ENCODE measurements around the gene KEL.

KEL gene

DNA sequence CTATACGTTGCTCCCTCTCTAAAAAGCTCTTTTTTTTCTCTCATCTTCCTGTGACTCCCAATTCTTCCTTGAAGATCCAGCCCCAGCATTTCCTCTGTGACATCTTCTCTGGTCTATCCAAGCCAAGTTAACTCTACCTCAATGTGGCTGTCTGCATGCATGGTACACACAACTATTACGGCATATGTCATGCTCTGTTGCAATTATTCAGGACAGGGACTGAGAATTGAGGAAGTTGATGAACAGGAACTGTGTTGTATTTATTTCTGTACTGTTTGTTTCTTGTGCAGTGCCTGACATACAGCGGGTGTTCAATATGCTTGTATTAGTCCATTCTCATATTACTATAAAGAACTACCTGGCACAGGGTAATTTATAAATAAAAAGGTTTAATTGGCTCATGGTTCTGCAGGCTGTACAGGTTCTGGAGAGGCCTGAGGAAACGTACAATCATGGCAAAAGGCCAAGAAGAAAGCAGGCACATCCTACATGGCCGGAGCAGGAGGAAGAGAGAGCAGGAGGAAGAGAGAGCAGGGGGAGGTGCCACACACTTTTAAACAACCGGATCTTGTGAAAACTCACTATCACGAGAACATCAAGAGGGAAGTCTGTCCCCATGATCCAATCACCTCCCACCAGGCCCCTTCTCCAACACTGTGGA, 34.9 kb downstream of the KEL start:
- no peak for DNase-seq

DNA sequence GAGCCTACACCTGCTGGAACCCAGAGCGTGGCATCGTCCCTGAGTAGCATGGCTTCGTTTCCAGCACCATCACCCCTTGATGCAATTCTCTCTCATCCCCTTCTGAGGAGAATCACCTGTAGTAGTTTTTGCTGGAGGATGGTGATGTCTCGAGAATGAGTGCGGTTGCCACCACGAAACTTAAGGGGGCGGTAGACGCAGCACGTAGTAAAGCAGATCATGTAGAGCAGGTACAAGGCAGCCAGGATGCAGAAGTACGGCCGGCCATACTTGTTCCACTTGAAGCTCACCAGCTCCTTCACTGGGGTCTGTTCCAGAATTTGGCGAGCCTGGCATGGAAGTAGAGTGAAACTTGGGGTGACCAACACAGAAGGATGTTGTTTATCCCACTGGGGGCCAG, 36.8 kb downstream of the KEL start:
- DNase-seq: no peak

DNA sequence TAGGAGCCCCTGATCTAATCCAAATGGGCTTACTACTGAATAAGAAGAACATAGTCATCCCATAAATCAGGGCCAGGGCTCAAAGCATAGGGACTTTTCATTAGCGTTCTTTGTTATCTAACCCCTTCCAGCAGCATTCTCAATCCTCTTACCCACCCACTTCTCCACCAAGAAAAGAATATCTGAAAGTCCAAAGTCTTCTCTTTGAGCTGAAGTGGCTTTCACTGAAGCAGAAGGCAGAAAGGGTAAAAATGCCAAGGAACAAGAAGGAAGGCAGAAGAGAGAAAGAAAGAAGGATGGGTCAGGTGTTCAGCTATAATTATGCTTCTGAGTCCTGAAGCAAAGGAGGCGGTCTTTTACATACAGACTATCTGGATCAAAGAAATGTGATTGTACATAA, 38.8 kb downstream of the KEL start:
- no peak for DNase-seq

DNA sequence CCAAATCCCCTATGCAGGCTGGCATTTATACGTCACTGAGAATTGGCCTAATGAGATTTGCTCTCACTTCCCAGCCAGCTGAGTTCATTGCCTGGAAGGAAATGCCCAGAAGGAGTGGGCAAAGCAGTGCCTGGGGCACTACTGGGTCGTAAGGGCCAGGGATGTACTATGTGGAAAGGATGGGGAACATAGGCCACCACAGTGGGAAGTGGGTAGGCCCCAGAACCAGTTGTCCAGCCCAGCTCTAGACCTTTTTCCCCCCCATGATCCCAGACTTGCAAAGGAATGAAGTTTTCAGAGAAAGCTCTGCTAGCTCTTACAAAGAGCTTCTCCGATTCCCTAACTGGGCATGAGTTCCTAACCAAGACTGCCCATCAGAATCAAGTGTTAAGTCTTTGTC, 42.5 kb downstream of the KEL start:
- no peak for DNase-seq

DNA sequence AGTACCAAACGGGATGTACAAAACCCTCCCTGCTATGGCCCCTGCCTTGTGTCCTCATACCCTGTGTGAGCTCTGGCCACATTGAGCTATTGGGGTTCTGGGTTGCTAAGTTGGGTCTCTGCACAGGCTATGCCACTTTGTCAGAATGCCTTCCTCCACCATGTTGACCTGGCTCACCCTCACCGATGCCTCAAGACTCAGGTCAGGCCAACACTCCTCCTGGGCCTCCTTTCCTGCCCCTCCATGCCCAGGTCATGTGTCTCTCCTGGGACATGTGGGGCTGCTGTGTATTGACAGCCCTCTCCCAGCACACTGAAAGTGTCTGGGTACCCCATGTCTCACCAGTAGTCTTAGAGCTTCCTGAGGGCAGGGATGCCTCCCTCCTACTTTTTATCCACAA, 43.3 kb downstream of the KEL start:
- no peak for DNase-seq

DNA sequence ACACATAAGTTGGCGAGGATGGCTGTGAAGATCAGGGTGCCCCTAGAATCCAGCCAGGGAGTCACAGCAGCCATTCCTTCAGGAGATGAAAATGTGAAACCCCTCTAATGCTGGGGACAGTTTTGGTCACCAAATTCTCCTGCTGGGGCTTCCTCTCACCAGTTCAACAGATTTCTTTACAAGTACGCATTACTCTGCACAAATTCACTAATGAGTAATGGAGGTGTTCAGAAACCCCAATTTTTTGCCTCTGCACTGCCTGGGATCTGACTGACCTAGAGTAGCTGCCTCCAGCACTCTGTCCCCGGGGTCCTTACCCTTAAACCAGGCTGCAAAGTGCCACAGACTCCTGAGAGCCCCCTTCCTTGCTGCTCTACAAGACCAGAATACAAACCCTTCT, 44.7 kb downstream of the KEL start:
- no peak for DNase-seq

DNA sequence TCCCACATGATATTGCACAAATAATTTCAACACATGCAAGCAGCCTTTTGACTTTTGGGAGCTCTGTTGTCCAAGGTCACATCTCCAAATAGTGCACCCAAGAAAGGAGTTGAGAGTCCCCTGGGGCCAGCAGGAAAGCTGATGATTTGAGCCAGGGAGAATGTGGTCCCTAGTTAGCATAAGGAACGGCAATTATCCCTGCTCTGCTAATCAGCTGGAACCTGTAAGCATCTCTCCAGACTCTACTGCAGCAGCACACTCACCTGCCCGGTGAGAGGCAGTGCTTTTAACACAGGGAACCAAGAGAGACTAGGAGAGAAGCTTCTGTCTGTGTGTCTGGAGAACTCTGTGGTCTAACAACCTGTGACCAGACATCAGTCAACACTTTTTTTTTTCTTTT, 45.7 kb downstream of the KEL start:
- no peak for DNase-seq

DNA sequence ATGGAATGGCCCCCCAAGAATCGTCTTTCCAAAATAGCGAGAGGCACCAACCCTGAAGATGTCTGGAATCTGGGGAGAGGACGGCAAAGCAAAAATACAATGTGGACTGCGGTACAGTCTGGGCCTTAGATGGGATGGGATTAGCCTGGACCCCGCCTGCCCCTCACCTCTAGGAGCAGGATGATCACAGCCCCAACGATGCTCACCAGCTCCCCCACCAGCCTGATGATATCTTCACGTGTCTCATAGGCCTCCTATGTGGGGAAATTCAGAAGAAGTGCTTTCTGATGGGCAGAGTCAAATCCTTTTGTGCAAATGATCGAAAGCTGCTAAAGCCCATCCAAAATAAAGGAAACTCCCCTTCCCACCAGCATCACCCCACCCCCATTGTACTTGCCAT, 46.8 kb downstream of the KEL start:
- DNase-seq: no peak

DNA sequence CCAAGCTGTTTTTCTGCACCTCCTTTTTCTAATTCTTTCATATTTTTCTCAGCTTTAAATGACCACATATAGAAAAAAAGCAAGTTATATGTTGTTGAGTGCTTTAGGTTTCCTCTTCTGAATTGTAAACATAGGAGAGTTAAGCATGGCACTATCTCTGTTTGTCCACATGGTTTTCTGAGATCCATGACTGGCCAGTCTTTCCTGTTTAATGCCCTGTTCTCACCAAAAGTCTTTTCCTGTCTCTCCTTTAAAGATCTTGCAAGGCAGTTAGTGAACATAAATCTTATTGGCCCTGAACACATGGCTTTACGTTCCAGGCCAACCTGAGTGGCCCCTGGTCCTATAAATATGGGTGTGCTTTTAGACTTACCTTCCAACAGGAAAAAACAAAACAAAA, 48.0 kb downstream of the KEL start:
- DNase-seq: no peak

DNA sequence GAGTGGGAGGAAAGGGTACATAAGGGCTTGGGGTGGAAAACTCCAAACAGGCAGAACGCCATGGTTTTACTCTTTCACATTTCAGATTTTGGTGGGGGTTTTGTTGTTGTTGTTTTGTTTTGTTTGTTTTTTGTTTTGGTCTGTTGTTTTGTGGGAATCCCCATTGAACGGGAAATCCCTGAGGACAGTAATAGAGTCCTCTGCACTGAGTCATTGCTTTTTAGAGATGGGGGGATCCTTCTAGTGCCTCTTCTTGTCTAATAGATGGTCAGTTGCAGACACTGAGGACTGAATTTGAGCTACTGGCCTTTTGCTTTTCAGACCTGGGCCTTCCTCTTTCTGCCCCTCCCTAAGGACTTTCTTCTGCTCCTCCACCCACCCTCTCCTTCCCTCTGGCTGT, 48.6 kb downstream of the KEL start:
- no peak for DNase-seq

DNA sequence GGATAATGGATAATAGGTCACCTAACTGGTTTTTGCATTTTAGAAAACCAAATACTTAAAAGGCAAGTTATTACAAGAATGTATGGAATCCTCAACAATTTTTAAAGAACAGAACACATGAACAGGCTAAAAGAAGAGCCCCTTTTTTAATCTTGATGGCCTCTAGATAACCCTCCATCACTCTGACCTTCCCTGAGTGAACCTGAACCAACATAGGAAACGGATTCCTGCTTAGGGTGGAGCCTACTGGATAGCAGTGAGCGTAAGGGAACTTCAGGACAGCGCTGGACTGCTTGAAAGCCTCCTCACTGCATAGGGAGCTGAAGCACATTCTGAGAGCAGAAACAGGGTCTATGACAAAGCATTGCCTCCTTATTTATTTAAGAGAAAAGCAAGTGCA, 49.1 kb downstream of the KEL start:
- no peak for DNase-seq

DNA sequence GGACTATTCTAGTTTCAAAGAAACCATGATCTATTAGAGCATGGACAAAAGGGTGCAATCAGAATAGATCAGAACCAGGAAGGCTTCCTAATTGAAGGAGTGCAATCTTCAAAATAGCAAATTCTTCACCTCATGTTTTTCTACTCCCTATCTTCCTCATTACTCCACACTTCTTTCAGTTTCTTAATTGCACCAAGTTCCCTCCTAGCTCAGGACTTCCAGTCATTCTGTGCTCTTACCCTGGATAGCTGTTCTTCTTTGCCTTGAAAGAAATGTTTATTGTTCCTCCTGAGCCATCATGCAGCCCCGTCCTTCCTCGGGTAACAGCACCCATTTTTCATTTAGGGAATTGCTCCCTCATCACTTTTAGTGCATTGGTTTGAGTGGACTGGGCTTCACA, 51.7 kb downstream of the KEL start:
- DNase-seq: no peak

DNA sequence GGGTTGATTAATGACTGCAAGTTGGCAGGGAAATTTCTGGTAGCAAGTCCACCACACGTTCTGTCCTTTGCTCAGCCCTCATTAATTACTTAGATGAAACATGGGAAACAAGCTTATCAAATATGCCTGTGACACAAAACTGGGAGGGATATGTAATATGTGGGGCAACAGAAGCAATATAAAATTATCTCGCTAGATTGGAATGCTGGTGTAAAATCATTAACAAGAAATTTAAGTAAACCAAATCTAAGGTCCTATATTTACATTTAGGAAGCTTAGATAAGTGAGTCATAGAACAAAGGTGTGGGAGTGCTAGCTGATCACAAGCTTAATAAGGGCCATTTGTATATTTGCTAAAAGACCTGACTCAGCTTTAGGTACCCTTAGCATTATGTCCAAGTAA, 52.1 kb downstream of the KEL start:
- DNase-seq: no peak

DNA sequence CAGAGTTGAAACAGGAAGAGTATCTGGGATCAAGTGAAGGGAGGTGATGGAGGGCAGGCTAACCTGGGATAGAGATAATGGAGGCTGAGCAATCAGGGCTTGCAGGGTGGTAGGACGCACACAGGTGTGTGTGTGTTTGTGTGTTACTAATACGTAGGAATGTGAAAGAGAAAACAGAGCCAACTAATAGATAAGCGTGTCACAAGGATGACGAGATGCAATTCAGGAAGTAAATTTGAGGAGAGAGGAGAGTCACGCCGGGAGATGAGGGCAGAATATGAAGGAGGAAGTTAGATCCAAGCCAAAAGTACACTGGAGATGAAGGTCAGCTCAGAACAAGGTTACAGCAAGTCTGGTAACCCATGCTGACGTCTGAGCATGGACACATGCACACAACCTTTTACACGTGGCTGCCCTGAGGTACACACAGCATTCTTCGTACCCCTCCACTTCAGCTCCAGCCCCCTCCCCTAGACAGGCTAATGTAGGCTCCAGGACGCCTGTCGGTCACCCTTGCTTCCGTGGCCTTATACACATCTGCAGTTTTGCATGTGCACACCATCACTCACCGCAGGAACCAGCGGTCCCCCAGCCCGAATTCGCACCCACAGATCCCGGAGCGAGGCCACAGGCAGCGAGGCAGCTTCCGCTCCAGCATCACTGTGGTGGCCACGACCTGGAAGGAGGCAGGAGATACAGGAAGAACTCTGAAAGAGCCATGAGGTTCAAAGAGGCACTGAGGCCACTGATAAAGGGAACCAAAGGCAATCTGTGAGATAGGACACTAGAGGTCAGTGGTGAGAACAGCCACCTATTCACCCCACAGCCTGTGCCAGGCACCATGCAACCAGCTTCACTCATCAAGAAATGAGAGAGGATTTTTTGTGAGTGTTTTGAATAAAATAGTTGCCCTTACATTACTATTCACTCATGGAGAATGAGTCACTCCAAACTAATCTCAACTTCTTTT, 53.0 kb downstream of the KEL start:
- DNase-seq: no peak

DNA sequence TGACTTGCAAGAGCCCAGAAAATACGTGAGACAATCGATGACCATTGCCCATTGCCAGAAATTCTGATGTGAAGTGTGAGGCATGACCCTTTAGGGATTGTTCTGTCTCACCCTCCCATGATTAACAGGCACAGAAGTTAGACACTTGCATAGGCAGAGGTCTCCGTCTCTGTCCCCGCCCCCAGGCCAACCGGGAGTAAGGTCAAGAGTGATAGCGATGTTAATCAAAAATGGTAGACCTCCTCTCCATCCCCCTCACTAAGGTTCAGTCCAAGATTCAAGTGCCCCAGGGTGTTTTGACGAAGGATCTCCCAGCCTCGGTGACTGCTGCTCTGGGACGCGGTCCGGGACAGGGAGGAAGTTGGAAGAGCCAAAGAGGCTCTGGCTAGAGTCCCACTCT, 53.9 kb downstream of the KEL start:
- DNase-seq: no peak

DNA sequence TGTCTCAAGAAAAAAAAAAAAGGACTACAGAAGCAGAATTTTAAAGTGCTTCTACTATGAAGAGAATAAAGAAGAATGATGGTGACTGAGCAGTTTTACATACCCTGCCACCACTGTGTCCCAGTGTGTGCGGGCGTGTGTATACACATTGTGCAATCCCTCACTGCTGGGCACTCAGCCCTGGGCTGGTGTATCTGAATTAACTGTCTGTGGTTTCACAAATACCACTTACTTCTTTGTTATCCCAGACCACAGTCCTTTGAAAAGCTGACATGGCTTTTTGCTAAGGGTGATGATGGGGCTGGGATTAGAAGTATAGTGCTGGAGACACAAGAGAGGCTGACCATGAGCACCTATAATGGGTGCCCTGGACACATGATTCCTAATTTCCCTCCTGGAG, 55.5 kb downstream of the KEL start:
- DNase-seq: no peak

DNA sequence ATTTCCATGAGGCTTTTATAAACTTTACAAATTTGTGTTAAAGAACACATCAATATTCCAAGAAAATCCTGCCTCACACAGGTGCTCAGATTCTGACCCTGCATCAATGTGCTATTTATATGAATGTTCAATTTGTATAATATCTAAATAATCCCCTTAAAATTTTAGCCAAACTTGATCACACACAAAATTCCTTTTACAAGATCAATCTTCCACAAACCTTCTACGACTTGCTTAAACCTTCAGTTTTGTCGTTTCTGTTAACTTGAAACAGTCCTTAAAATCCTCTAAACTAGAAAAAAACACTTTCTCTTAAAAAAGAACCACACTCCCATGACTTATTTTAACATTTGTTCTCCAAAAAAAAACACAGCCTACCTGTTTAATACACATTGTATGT, 56.4 kb downstream of the KEL start:
- DNase-seq: no peak

DNA sequence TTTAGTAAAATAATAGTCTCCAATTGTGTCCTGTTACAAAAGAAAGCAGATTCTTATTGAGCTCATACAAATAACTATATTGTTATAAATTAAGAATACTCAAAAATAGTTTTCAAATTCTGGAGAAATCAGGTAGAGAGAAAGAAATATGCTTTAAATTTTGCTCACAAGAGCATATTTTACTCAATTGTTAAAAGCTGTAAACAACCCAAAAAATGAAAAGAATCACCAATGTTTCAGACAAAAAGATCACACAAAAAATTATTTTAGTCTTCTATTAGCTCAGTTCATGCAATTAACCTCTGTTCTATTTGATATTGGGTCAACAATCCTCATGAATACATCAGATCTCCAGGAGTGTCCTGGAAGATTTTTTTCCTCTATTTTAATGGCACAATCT, 58.0 kb downstream of the KEL start:
- no peak for DNase-seq

DNA sequence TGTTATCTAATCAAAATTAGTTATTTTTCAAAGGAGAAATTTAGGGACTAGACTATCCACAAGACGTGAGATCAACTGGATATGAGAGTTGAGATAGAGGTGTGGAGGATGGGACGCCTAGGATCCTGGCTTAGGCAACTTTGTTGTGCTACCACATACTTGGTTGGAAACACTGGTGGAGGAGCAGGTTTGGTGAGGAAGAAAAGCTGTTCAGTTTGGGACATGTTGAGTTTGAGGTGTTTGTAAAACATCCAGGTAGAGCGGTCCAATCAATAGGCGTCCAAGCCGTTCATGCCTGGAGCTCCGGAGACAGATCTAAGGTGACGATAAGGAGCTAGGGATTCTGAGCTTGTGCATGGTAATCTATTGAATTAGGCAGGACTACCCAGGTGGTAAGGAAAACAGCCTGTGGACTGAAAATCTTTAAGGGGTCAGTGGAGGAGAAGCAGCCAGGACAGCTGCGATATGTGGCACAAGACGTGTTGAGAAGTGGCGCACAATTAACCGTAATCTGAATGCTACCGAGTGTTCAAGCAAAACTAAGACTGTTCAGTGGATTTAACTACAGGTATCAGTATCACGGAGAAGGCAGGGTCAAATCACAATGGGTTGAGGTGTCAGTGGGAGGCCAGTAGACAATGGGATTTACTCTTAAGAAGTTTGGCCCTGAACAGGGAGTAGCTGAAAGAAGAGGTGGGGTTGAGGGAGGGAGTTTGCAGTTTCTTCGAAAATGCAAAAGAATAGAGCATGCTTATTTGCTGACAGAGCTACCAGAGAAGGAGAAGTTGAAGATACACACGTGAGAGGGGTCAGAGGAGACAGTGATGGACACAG, 60.5 kb downstream of the KEL start:
- DNase-seq: no peak

DNA sequence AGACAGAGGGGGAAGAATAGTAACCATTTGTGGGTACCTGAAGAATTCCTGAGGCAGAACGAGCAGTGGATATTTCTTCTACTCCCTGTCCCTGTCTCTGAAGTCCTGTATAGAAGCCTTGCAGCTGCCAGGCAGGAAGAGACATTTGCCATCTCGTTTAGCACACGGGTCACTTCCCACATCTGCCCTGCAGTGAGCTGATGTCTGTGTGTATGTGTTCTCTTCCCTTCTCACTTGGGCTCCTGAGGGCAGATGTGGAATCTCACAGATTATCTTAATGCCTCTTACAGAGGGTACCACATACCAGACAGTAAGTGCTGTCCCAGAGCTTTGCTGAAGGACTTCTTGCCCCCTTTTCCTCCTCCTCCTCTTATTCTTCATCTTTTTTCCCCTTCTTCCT, 62.5 kb downstream of the KEL start:
- DNase-seq: no peak

DNA sequence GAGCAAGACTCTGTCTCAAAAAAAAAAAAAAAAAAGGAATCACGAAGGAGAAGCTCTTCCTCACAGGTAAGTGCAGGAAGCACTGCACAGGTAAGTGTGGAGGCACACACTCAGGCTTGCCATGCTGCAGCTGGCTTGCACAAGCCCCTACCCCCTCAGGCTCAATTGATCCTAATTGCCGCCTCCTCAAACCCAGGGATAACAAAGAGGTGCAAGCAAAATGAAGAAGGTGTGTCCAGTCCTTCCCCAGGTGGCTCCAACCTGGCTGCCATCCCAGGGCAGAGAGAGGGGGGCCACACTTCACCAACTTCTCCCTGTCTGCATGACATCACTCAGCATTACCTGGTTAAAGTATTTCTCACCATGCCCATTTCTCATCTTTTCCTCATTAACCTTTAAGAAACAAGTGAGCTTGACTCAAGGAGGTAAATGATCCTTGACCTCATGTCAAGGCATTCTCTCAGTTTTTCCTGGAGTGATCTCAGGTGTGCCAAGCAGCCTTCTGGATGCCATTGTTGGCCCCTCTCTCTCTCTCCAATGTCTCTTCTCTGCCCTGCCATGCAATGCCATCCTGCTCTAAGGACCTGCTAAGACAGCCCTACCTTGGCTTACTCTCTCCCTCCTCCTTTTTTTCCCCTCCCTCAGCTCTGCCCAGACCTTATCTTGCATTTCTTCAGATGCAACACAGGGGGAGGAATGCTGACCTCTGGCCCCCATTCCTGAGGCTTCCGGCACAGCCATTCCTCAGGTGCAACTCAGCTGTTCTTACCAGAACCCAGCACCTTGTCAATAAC, 63.6 kb downstream of the KEL start:
- no peak for DNase-seq

DNA sequence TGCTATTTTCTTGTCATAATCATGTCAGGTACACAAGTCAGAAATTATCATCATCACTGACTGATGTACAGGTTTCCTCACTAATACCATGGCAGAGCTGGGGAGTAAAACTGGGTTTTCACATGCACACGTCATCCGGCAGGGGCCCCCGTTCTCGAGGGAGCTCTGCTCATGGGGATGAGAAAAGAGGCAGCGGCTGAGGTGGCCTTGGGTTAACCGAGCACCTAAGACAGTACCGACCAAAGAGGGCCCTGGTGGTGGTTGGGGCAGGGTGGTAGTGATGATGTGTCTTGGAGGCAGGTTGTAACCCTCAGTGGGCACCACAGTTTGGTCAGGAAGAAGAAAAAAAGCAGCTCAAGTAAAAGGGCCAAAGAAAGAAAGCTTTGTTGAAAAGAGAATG, 64.5 kb downstream of the KEL start:
- DNase-seq: no peak

All from stimulated activated CD4-positive, alpha-beta T cell treated with anti-CD3 and anti-CD28 coated beads, Interleukin-2, amount 100 ng/mL, for 24 hours (primary cell).